ENCODE measurements around the gene PROK1.

PROK1 gene

GRCh38 chr1:110471131-110471530 is 20.2 kb downstream of the PROK1 start:
- TF ChIP-seq, protein P1, sequence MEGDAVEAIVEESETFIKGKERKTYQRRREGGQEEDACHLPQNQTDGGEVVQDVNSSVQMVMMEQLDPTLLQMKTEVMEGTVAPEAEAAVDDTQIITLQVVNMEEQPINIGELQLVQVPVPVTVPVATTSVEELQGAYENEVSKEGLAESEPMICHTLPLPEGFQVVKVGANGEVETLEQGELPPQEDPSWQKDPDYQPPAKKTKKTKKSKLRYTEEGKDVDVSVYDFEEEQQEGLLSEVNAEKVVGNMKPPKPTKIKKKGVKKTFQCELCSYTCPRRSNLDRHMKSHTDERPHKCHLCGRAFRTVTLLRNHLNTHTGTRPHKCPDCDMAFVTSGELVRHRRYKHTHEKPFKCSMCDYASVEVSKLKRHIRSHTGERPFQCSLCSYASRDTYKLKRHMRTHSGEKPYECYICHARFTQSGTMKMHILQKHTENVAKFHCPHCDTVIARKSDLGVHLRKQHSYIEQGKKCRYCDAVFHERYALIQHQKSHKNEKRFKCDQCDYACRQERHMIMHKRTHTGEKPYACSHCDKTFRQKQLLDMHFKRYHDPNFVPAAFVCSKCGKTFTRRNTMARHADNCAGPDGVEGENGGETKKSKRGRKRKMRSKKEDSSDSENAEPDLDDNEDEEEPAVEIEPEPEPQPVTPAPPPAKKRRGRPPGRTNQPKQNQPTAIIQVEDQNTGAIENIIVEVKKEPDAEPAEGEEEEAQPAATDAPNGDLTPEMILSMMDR (conservative IDR thresholded peaks at IDR 0.05): peak; percentile 48
- no peak overlapping the region for H3K27ac ChIP-seq

- no peak overlapping the region for H3K27ac ChIP-seq
- TF ChIP-seq, protein P1 (conservative IDR thresholded peaks at IDR 0.05): no peak
Observed at GRCh38 chr1:110472546-110472945, 21.6 kb downstream of the PROK1 start.

GRCh38 chr1:110474444-110474843 is 23.5 kb downstream of the PROK1 start:
- H3K27ac ChIP-seq: no peak overlapping the region
- TF ChIP-seq, protein P1 (conservative IDR thresholded peaks at IDR 0.05): no peak

DNA sequence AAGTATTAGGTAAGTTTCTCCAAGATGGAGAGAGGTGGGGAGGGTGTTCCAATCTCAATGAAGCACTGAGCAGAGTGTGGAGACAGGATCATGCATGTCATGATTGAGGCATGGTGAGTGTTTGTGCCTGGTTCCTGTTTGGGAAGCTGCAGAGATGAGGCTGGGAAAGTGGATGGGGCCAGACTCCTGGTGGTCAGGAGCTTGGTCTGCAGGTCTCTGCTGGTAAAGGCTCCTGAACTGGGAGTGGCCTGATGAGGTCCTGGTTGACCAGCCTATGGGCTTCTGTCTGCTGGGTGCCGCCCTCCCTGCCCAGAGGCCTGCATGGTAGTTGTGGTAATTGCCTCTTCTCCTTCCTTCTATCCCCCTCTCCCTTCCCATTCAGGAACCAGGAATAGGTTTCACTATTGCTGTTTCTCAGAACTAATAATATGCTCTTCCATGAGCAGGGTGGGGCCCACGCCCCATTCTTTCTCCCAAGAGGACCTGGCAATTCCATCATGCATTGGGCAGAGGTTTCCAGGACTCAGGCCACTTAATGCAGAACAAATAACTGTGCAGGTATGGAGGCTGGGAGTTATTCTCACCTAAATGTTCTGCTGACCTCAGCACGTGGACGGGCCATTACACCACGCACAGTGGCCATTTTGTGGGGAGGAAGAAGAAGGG is 24.5 kb downstream of the PROK1 start:
- TF ChIP-seq, protein P1 (conservative IDR thresholded peaks at IDR 0.05): no peak

GRCh38 chr1:110476028-110476765 is 25.2 kb downstream of the PROK1 start:
- TF ChIP-seq, protein P1 (conservative IDR thresholded peaks at IDR 0.05): no peak
- no peak overlapping the region for H3K27ac ChIP-seq

More for the DNA sequence above, 24.5 kb downstream of the PROK1 start:
- no peak overlapping the region for H3K27ac ChIP-seq

DNA sequence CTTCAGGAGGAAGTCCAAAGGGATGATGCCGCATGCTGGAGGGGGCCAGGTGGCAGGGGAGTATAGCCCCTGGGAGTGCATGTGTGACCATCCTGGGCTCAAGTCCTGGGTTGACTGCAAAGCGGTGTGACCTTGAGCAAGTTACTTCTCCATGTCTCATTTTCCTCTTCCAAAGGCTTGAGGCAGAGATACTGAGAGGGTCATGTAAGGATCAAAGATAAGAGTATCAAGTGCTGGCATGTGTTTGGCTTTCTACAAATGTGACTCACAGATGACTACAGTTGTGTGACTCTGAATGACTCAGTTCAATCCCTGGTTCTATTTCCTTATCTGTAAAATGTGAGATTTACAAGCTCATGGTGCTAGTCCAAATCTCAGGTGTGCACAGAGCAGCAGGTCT is 26.1 kb downstream of the PROK1 start:
- H3K27ac ChIP-seq: peak overlapping the region; percentile 41
- TF ChIP-seq, protein P1 (conservative IDR thresholded peaks at IDR 0.05): no peak

DNA sequence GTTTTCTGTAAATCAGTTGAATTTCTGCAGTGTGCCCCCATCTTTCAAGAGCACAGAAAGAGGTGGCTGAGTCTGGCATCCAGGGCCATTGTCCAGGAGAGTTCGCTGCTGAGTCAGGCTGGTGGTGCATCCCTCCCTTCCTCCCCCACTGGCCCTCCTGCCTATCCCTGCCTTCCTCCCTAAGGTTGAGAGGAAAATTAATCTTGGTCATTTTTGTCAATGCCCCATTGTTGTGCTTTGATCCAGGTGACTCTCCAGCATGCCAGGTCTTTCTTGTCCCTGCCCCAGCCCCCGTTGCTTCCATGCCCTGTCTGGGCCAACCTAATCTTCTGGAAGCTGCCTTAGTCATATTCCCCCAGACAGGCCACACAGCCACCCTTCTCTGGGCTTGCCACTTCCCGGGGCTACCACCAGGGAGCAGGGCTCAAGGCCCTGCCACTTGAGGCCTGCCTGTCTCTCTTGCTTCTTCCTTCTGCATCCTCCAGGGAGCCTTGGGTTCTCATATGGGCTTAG is 26.6 kb downstream of the PROK1 start:
- TF ChIP-seq, protein P1 (conservative IDR thresholded peaks at IDR 0.05): peak; percentile 29; the same call in 1 of the 2 replicates
- peak overlapping the region; percentile 41 for H3K27ac ChIP-seq

All from VCaP (cell line).